ENCODE data around the gene CYP27C1. TPM values are rescaled to one million over a fixed set of nuclear protein-coding genes. Genes with fewer than 3 reads are reported as not detected.

Gene CYP27C1
- total and polyA plus RNA-seq, 7 donors = 0.01 to 0.21 (median 0.11) TPM; not detected in 1

GRCh38 chr2:127150996-127151395 lies 69.1 kb downstream of the CYP27C1 start:
- no peak overlapping the region for H3K27ac ChIP-seq
- H3K4me3 ChIP-seq = no peak overlapping the region
- 84 to 97% (median 90%) methylated on average over 1 of the region's 1 CpG for WGBS, 3 donors
- intact Hi-C loops (cut with DNase I) = loop anchor here (5.0 kb wide), 1 partner anchor 69 kb away; no protein-coding TSS in a partner anchor
- H3K27me3 ChIP-seq (ENCODE audit: insufficient read depth in 3 of 3, low read length in 2 of 3) = no peaks in the 10 kb centered on the region
- H3K4me1 ChIP-seq = peaks cover 43% of the 10 kb centered on the region
- no peaks in the 10 kb centered on the region for H3K36me3 ChIP-seq (ENCODE audit: insufficient read depth in 1 of 2, low read depth in 1 of 2)
- ATAC-seq (no peak), DNase-seq (no peak)
- no peaks in the 10 kb centered on the region for H3K9me3 ChIP-seq
- TF ChIP-seq CTCF (IDR thresholded peaks at IDR 0.05) = no peak

- H3K9me3 ChIP-seq = no peaks in the 10 kb centered on the region
- H3K4me3 ChIP-seq = no peak overlapping the region
- peaks cover 53% of the 10 kb centered on the region for H3K4me1 ChIP-seq
- no peaks in the 10 kb centered on the region for H3K36me3 ChIP-seq (ENCODE audit: insufficient read depth in 1 of 2, low read depth in 1 of 2)
- peak overlapping the region; percentile 96 for H3K27ac ChIP-seq
- WGBS, 3 donors = 94 to 98% (median 97%) methylated on average over 4 of the region's 4 CpGs
- no peak for DNase-seq
- TF ChIP-seq CTCF (IDR thresholded peaks at IDR 0.05) = no peak
- intact Hi-C loops (cut with DNase I) = no loop called here
- ATAC-seq = no peak
- H3K27me3 ChIP-seq (ENCODE audit: insufficient read depth in 3 of 3, low read length in 2 of 3) = no peaks in the 10 kb centered on the region
These were observed 70.7 kb downstream of the CYP27C1 start for GRCh38 chr2:127149384-127149783.

GRCh38 chr2:127146820-127147502 lies 73.1 kb downstream of the CYP27C1 start:
- ATAC-seq (peak; percentile 83 to 87 (median 85)), DNase-seq (peak; percentile 66 to 91)
- Histone ChIP-seq H3K4me3 (peak overlapping the region; percentile 44), H3K9me3 (no peaks in the 10 kb centered on the region), H3K36me3 (ENCODE audit: insufficient read depth in 1 of 2, low read depth in 1 of 2) (no peaks in the 10 kb centered on the region), H3K27me3 (ENCODE audit: insufficient read depth in 3 of 3, low read length in 2 of 3) (no peaks in the 10 kb centered on the region), H3K27ac (peak overlapping the region; percentile 96), H3K4me1 (peaks cover 56% of the 10 kb centered on the region)
- 22 to 39% (median 31%) methylated on average over 10 of the region's 10 CpGs for WGBS, 3 donors
- no peak for TF ChIP-seq CTCF (IDR thresholded peaks at IDR 0.05)
- intact Hi-C loops (cut with DNase I) = loop anchor here in 1 of 2 donors (2.0 kb wide), 1 partner anchor 80 kb away; no protein-coding TSS in a partner anchor

- peak overlapping the region; percentile 96 for H3K27ac ChIP-seq
- H3K4me3 ChIP-seq = no peak overlapping the region
- H3K27me3 ChIP-seq (ENCODE audit: insufficient read depth in 3 of 3, low read length in 2 of 3) = no peaks in the 10 kb centered on the region
- H3K9me3 ChIP-seq = no peaks in the 10 kb centered on the region
- DNase-seq (no peak), ATAC-seq (peak; percentile 32 to 52 (median 38))
- intact Hi-C loops (cut with DNase I) = loop anchor here in 1 of 2 donors (2.0 kb wide), 1 partner anchor 79 kb away; no protein-coding TSS in a partner anchor
- WGBS, 3 donors = 81 to 84% (median 83%) methylated on average over 18 of the region's 18 CpGs
- no peaks in the 10 kb centered on the region for H3K36me3 ChIP-seq (ENCODE audit: insufficient read depth in 1 of 2, low read depth in 1 of 2)
- no peak for TF ChIP-seq CTCF (IDR thresholded peaks at IDR 0.05)
- H3K4me1 ChIP-seq = peaks cover 56% of the 10 kb centered on the region
These were observed 73.9 kb downstream of the CYP27C1 start for GRCh38 chr2:127146071-127146725.

All from psoas muscle (tissue), 8 donors.